HuH-7.5 (cell line): Measurements from ENCODE around the gene CD84.
"Not testable (repeated sequence)": the region's sequence is repeated elsewhere in the genome, so short reads cannot be mapped to it uniquely, and the experiment has no call there.

Experiments
- DNase-seq: peaks from one replicate; pipeline ENCODE4 v3.0.0; 2011; ENCODE audit warnings: low spot score

The CD84 gene

GRCh38 chr1:160579216-160579701 lies at the start of gene CD84:
TSS of gene CD84 (minus strand) at chr1:160579496. CDS start at chr1:160579437, 59 bp downstream.
- DNase-seq = no peak

- DNase-seq = no peak
Measured at GRCh38 chr1:160628799-160629263, 49.5 kb upstream of the CD84 start.

- DNase-seq = not testable (repeated sequence)
Measured at GRCh38 chr1:160627677-160628289, 48.5 kb upstream of the CD84 start.

GRCh38 chr1:160626509-160627342 lies 47.4 kb upstream of the CD84 start:
- DNase-seq = no peak

- DNase-seq = no peak
Measured at GRCh38 chr1:160625725-160626498, 46.6 kb upstream of the CD84 start.

GRCh38 chr1:160625321-160625720 lies 46.0 kb upstream of the CD84 start:
- DNase-seq = no peak

GRCh38 chr1:160624464-160624863 lies 45.2 kb upstream of the CD84 start:
- DNase-seq = no peak

- DNase-seq = no peak
Measured at GRCh38 chr1:160623862-160624261, 44.6 kb upstream of the CD84 start.

GRCh38 chr1:160623227-160623633 lies 43.9 kb upstream of the CD84 start:
- DNase-seq = no peak

GRCh38 chr1:160622501-160623226 lies 43.4 kb upstream of the CD84 start:
- no peak for DNase-seq

GRCh38 chr1:160621633-160622413 lies 42.5 kb upstream of the CD84 start:
- DNase-seq = no peak

GRCh38 chr1:160620942-160621632 lies 41.8 kb upstream of the CD84 start:
- no peak for DNase-seq

GRCh38 chr1:160619742-160620277 lies 40.5 kb upstream of the CD84 start:
- DNase-seq = no peak

GRCh38 chr1:160618763-160619274 lies 39.5 kb upstream of the CD84 start:
- DNase-seq = no peak

- no peak for DNase-seq
Measured at GRCh38 chr1:160618327-160618726, 39.0 kb upstream of the CD84 start.

GRCh38 chr1:160615660-160616059 lies 36.4 kb upstream of the CD84 start:
- no peak for DNase-seq

GRCh38 chr1:160614410-160614809 lies 35.1 kb upstream of the CD84 start:
- no peak for DNase-seq

- no peak for DNase-seq
Measured at GRCh38 chr1:160612613-160613218, 33.4 kb upstream of the CD84 start.

GRCh38 chr1:160610569-160611242 lies 31.4 kb upstream of the CD84 start:
- DNase-seq = no peak
